Peyer's patch (tissue), 4 donors: ENCODE data around the gene AP5S1.

Source experiments
- POLR2A ChIP-seq, 2 donors: fragments of 450-650 bp; IDR thresholded peaks; one replicate each; pipeline ENCODE4 v1.5.1; 2017; ENCODE audit warnings: antibody characterized with exemption in 2 of 2, mild to moderate bottlenecking in 2 of 2, moderate library complexity in 2 of 2
- TF ChIP-seq, protein P1 (sequence below), 6 experiments: fragments of 450-650 bp in 4 of 6; fragments of 200-600 bp in 2 of 6; sonication (generic) in 1 of 6; IDR thresholded peaks; one replicate each; pipeline ENCODE4 v1.5.1; 2017 to 2019; ENCODE audit warnings: antibody characterized with exemption in 6 of 6, mild to moderate bottlenecking in 3 of 6, moderate library complexity in 1 of 6

DNA sequence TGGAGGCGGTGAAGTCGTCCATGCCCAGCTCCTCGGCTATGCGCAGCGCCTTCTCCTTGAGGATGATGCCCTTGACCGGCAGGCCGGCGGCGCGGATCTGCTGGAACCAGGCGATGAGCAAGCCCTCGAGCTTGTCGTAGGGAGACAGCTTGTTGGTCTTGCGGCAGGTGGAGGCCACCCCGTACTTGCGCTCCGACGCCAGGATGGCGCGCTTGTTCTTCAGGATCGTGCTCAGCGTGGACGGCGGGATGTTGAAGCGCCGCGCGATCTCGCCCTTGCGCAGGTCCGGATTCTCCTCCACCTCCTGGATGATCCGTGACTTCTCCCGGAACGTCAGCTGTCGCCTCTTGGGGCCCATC, 34.2 kb upstream of the AP5S1 start:
- TF ChIP-seq, protein P1, sequence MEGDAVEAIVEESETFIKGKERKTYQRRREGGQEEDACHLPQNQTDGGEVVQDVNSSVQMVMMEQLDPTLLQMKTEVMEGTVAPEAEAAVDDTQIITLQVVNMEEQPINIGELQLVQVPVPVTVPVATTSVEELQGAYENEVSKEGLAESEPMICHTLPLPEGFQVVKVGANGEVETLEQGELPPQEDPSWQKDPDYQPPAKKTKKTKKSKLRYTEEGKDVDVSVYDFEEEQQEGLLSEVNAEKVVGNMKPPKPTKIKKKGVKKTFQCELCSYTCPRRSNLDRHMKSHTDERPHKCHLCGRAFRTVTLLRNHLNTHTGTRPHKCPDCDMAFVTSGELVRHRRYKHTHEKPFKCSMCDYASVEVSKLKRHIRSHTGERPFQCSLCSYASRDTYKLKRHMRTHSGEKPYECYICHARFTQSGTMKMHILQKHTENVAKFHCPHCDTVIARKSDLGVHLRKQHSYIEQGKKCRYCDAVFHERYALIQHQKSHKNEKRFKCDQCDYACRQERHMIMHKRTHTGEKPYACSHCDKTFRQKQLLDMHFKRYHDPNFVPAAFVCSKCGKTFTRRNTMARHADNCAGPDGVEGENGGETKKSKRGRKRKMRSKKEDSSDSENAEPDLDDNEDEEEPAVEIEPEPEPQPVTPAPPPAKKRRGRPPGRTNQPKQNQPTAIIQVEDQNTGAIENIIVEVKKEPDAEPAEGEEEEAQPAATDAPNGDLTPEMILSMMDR (IDR thresholded peaks at IDR 0.05), result peak in 1 of 6 experiments; percentile 2
- no peak for TF ChIP-seq POLR2A (IDR thresholded peaks at IDR 0.05)
